Central memory CD4-positive, alpha-beta T cell (primary cell): ENCODE data around the gene CARD19.
A peak's percentile ranks its signal among the peaks of the same experiment; 100 is the strongest.
"Not testable (repeated sequence)": the region's sequence is repeated elsewhere in the genome, so short reads cannot be mapped to it uniquely, and the experiment has no call there.

Experiments
- DNase-seq: peaks from one replicate; pipeline ENCODE4 v3.0.0; 2022

CARD19 gene

GRCh38 chr9:93134740-93135444 is 38.9 kb downstream of the CARD19 start:
- no peak for DNase-seq

GRCh38 chr9:93136011-93136440 is 40.0 kb downstream of the CARD19 start:
- no peak for DNase-seq

GRCh38 chr9:93137362-93137761 is 41.3 kb downstream of the CARD19 start:
- no peak for DNase-seq

GRCh38 chr9:93138171-93138764 is 42.3 kb downstream of the CARD19 start:
- DNase-seq = no peak

- no peak for DNase-seq
These were observed 43.6 kb downstream of the CARD19 start for GRCh38 chr9:93139365-93140182.

GRCh38 chr9:93141771-93142483 is 45.9 kb downstream of the CARD19 start:
- no peak for DNase-seq

- DNase-seq = peak; percentile 84
These were observed 48.0 kb downstream of the CARD19 start for GRCh38 chr9:93143830-93144530.

- not testable (repeated sequence) for DNase-seq
These were observed 50.7 kb downstream of the CARD19 start for GRCh38 chr9:93146696-93147095.

GRCh38 chr9:93147632-93148031 is 51.6 kb downstream of the CARD19 start:
- DNase-seq = no peak

GRCh38 chr9:93148721-93149120 is 52.7 kb downstream of the CARD19 start:
- DNase-seq = no peak

- no peak for DNase-seq
These were observed 53.3 kb downstream of the CARD19 start for GRCh38 chr9:93149361-93149760.

- DNase-seq = no peak
These were observed 55.2 kb downstream of the CARD19 start for GRCh38 chr9:93151097-93151784.

- DNase-seq = peak; percentile 21
These were observed 58.4 kb downstream of the CARD19 start for GRCh38 chr9:93154293-93154903.

- no peak for DNase-seq
These were observed 59.9 kb downstream of the CARD19 start for GRCh38 chr9:93155716-93156474.

GRCh38 chr9:93156475-93157008 is 60.5 kb downstream of the CARD19 start:
- DNase-seq = no peak

GRCh38 chr9:93159601-93160471 is 63.8 kb downstream of the CARD19 start:
- DNase-seq = peak; percentile 46

- no peak for DNase-seq
These were observed 66.0 kb downstream of the CARD19 start for GRCh38 chr9:93161786-93162562.
